Endothelial cell of umbilical vein (primary cell): ENCODE measurements around the gene NPHP3. TPM values are rescaled to one million over a fixed set of nuclear protein-coding genes. Genes with fewer than 3 reads are reported as not detected.

Source experiments
- BruUV-seq: library from RNA; stranded (reverse); fragments of 400-500 nt; replicated peaks from 2 replicates; lab custom pipeline; 2021; lab: Mats Ljungman, UMichigan
- CTCF ChIA-PET: fragments of 300-600, 350-600 bp; sonication (Branson Sonifier 250); formaldehyde crosslinking; loops from one replicate; lab custom pipeline; 2021; ENCODE audit warnings: antibody characterized with exemption, inconsistent platforms; lab: Charles Lee
- POLR2A ChIA-PET: fragments of 300-600, 350-600 bp; sonication (Branson Sonifier 250); formaldehyde crosslinking; loops from one replicate; lab custom pipeline; 2021; ENCODE audit warnings: antibody characterized with exemption, inconsistent platforms; lab: Charles Lee
- DNase-seq: peaks from one replicate; pipeline ENCODE4 v3.0.0-alpha.2; 2011; ENCODE audit warnings: low read depth, low spot score
- FAIRE-seq: peaks from 2 replicates; lab custom pipeline; 2011; peaks lifted over from hg19 to GRCh38; lab: Jason Lieb, UNC
- H2AFZ ChIP-seq: 2 replicates; pipeline ENCODE4 v1.6.0; 2012; ENCODE audit warnings: low read depth, low read length, control low read depth, inconsistent platforms
- H3K27ac ChIP-seq: 2 replicates; pipeline ENCODE4 v1.5.1; 2011; ENCODE audit warnings: low read depth, mild to moderate bottlenecking, control low read depth, low read length, moderate library complexity; ENCODE audit not compliant: insufficient read depth
- H3K27me3 ChIP-seq, 2 experiments: 2 replicates each; pipeline versions ENCODE4 v1.6.0 to v1.6.1; 2011; ENCODE audit warnings: low read length in 2 of 2, mixed read lengths in 1 of 2; ENCODE audit not compliant: control insufficient read depth in 2 of 2, insufficient read depth in 2 of 2
- H3K36me3 ChIP-seq, 2 experiments: 2 replicates in 1 of 2; 3 replicates in 1 of 2; pipeline ENCODE4 v1.5.1; 2011; ENCODE audit warnings: low read length in 2 of 2, mild to moderate bottlenecking in 1 of 2, moderate library complexity in 1 of 2; ENCODE audit not compliant: control insufficient read depth in 2 of 2, insufficient read depth in 2 of 2; ENCODE audit errors: extremely low read depth in 1 of 2
- H3K4me1 ChIP-seq: 3 replicates; pipeline ENCODE4 v1.5.1; 2011; ENCODE audit warnings: mild to moderate bottlenecking, low read length; ENCODE audit not compliant: control insufficient read depth, insufficient read depth; ENCODE audit errors: extremely low read depth
- H3K4me2 ChIP-seq: 2 replicates; pipeline ENCODE4 v1.6.1; 2011; ENCODE audit warnings: low read length, control low read depth, mixed read lengths; ENCODE audit not compliant: insufficient read depth
- H3K4me3 ChIP-seq, 3 experiments: fragments of 200-600 bp in 1 of 3; sonication (generic), shearing (Covaris generic) in 1 of 3; replicated peaks in 1 of 3; 2 replicates each; pipeline ENCODE4 v1.5.1; 2011 to 2016; ENCODE audit warnings: control low read depth in 3 of 3, low read length in 3 of 3, mild to moderate bottlenecking in 2 of 3, inconsistent platforms in 1 of 3, low read depth in 1 of 3, moderate library complexity in 1 of 3; ENCODE audit not compliant: insufficient read depth in 1 of 3
- H3K79me2 ChIP-seq: 2 replicates; pipeline ENCODE4 v1.6.0; 2012; ENCODE audit warnings: low read length, inconsistent platforms; ENCODE audit not compliant: control insufficient read depth, insufficient read depth
- H3K9ac ChIP-seq: replicated peaks from 2 replicates; pipeline ENCODE3; 2011; ENCODE audit warnings: low read length, control low read depth; ENCODE audit not compliant: insufficient read depth; ENCODE audit errors: extremely low read depth
- H3K9me1 ChIP-seq: replicated peaks from 3 replicates; pipeline ENCODE4 v1.6.0; 2011; ENCODE audit warnings: mild to moderate bottlenecking, low read length; ENCODE audit not compliant: control insufficient read depth, insufficient read depth; ENCODE audit errors: extremely low read depth
- H3K9me3 ChIP-seq: replicated peaks from 2 replicates; pipeline ENCODE4 v1.5.1; 2012; ENCODE audit warnings: low read length, inconsistent platforms; ENCODE audit not compliant: control insufficient read depth, insufficient read depth
- H4K20me1 ChIP-seq: replicated peaks from 2 replicates; pipeline ENCODE3; 2011; ENCODE audit warnings: mild to moderate bottlenecking, low read length; ENCODE audit not compliant: control insufficient read depth, insufficient read depth; ENCODE audit errors: extremely low read depth
- CTCF ChIP-seq, 2 donors: IDR thresholded peaks; 1 replicate in 1 of 2; 2 replicates in 1 of 2; pipeline ENCODE4 v1.5.1; 2011; ENCODE audit warnings: low read length in 2 of 2, mild to moderate bottlenecking in 2 of 2, moderate library complexity in 2 of 2, control low read depth in 1 of 2, inconsistent platforms in 1 of 2, low read depth in 1 of 2; ENCODE audit not compliant: insufficient read depth in 1 of 2; ENCODE audit errors: extremely low read depth in 1 of 2
- POLR2A ChIP-seq: IDR thresholded peaks from 2 replicates; pipeline ENCODE4 v1.6.1; 2012; ENCODE audit warnings: low read depth, mild to moderate bottlenecking, control low read depth, low read length
- POLR2AphosphoS5 ChIP-seq: IDR thresholded peaks from 2 replicates; pipeline ENCODE4 v1.6.1; 2012; ENCODE audit warnings: low read depth, mild to moderate bottlenecking, control low read depth, low read length, moderate library complexity; ENCODE audit not compliant: insufficient read depth
- dilution Hi-C: fragments of 300-500 bp; cut with MboI; formaldehyde crosslinking; loops from one replicate; pipeline ENCODE4 v1.15.0; 2019; ENCODE audit warnings: low sequenced_read_pairs; ENCODE audit not compliant: extremely low pct_ligation_motif_present
- intact Hi-C: fragments of 100-400 bp; cut with micrococcal nuclease; formaldehyde crosslinking; loops from one replicate; pipeline ENCODE4 v1.10.0; 2022
- polyA plus RNA-seq, 4 experiments: library from polyadenylated mRNA; depleted of rRNA in 3 of 4; stranded (reverse) in 3 of 4; unstranded in 1 of 4; fragments of >200 nt; gene quantifications; 2 replicates each; pipeline versions ENCODE4 v1.2.1 to v1.2.3, GENCODE V29; 2011 to 2012; ENCODE audit warnings: missing spikeins in 1 of 4
- total RNA-seq: library from RNA; stranded (reverse); gene quantifications from 2 replicates; pipeline ENCODE4 v1.2.3, GENCODE V29; 2021

Gene NPHP3
- total and polyA plus RNA-seq, 2 donors (not counting 3 experiments of a cell fraction or from before 2014, with no cell fraction given) = 20.8 to 30.3 TPM

- Histone ChIP-seq H4K20me1 (no peaks in the 10 kb centered on the region), H3K9me3 (no peaks in the 10 kb centered on the region), H3K4me3 (peak overlapping the region; percentile 45 to 93 (median 86)), H3K9ac (peak overlapping the region; percentile 71), H3K27ac (peak overlapping the region; percentile 25), H3K27me3 (no peaks in the 10 kb centered on the region), H3K4me2 (peak overlapping the region; percentile 92), H3K9me1 (no peaks in the 10 kb centered on the region), H2AFZ (peak overlapping the region; percentile 83), H3K36me3 (peaks cover 0 to 2% of the 10 kb centered on the region in 2 experiments), H3K4me1 (peaks cover 26% of the 10 kb centered on the region), H3K79me2 (peaks cover 19% of the 10 kb centered on the region)
- FAIRE-seq (peak; percentile 56), DNase-seq (no peak)
- ChIA-PET CTCF (interaction anchor here (0.7 to 1.4 kb wide), 6 partner anchors 8 to 855 kb away, joined by 3 to 8 read pairs (median 4); no protein-coding TSS in a partner anchor), POLR2A (no interaction called here)
- no peak for TF ChIP-seq CTCF (IDR thresholded peaks at IDR 0.05; ENCODE audit: extremely low read depth in 1 of 2, insufficient read depth in 1 of 2, low read depth in 1 of 2, low read length in 2 of 2)
- peak; percentile 89 for TF ChIP-seq POLR2A
- peak; percentile 95 for TF ChIP-seq POLR2AphosphoS5
- BruUV-seq = no TSS peak
- dilution Hi-C loops (no loop called here), intact Hi-C loops (loop anchor here (10.0 kb wide), 1 partner anchor 1082 kb away; the partner anchor contains the start of gene SRPRB)
These were observed 1.1 kb upstream of the NPHP3 start for GRCh38 chr3:132723024-132723950.
